ENCODE results near the gene ASGR2.

Gene ASGR2

GRCh38 chr17:7060165-7060891, 54.3 kb downstream of the ASGR2 start:
- no peak for DNase-seq (ENCODE audit: low read depth)

GRCh38 chr17:7058831-7059447, 55.7 kb downstream of the ASGR2 start:
- DNase-seq (ENCODE audit: low read depth) = no peak

- no peak for DNase-seq (ENCODE audit: low read depth)
Measured at GRCh38 chr17:7056386-7056785, 58.2 kb downstream of the ASGR2 start.

Measured in activated gamma-delta T cell treated with anti-CD3 and anti-CD28 coated beads, Interleukin-2, amount 50 U/mL, for 16 hours (primary cell).